ENCODE measurements around the gene TFPI2.
"Not testable (repeated sequence)": the region's sequence is repeated elsewhere in the genome, so short reads cannot be mapped to it uniquely, and the experiment has no call there.

TFPI2 gene

DNA sequence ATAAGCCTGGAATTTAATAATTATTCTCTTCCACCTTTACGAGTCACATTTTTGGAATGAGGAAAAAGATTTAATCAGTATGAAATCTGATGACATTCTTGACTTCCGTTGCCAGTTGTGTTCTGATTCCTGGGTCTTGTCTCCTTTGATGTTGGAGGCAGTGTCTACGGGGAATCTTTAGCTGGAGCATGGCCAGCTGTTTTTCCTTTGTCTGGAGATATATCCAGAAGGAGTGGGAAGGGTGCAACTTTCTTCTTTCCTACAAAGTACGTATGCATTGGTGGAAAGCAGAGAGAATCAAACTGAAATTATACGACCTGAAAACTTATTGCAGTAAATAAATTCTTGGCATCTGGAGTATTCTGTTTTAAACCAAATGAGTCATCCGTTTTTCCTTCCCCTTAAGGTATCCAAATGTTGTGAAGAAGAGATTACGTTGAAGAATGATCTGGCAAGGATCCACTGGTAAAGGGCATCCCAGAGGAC is 24.1 kb upstream of the TFPI2 start:
- DNase-seq (ENCODE audit: low read depth) = no peak
- TF ChIP-seq, protein P1, sequence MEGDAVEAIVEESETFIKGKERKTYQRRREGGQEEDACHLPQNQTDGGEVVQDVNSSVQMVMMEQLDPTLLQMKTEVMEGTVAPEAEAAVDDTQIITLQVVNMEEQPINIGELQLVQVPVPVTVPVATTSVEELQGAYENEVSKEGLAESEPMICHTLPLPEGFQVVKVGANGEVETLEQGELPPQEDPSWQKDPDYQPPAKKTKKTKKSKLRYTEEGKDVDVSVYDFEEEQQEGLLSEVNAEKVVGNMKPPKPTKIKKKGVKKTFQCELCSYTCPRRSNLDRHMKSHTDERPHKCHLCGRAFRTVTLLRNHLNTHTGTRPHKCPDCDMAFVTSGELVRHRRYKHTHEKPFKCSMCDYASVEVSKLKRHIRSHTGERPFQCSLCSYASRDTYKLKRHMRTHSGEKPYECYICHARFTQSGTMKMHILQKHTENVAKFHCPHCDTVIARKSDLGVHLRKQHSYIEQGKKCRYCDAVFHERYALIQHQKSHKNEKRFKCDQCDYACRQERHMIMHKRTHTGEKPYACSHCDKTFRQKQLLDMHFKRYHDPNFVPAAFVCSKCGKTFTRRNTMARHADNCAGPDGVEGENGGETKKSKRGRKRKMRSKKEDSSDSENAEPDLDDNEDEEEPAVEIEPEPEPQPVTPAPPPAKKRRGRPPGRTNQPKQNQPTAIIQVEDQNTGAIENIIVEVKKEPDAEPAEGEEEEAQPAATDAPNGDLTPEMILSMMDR (IDR thresholded peaks at IDR 0.05; ENCODE audit: control insufficient read depth, extremely low read depth, insufficient read depth) = no peak
- H3K4me3 ChIP-seq (ENCODE audit: low read depth, low read length) = no peak overlapping the region

DNA sequence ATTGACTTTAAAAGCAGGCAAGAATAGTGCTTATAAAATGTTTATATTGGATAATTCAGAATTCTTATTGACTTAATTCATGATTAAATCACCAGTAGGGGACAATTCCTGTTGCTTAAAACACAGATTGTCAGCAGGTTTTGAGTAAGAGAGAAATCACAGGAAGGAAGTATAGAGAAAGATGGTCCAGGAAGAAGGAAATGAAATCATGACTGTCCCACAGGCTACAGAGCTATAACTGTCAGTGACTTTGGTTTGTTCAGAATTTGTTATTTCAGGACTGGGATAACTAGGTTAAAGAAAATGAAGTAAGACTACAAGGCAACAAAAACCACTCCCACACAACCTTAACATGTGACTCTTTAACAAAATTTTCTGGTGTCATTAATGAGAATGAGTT is 22.6 kb upstream of the TFPI2 start:
- TF ChIP-seq, protein P1 (IDR thresholded peaks at IDR 0.05; ENCODE audit: control insufficient read depth, extremely low read depth, insufficient read depth) = no peak

DNA sequence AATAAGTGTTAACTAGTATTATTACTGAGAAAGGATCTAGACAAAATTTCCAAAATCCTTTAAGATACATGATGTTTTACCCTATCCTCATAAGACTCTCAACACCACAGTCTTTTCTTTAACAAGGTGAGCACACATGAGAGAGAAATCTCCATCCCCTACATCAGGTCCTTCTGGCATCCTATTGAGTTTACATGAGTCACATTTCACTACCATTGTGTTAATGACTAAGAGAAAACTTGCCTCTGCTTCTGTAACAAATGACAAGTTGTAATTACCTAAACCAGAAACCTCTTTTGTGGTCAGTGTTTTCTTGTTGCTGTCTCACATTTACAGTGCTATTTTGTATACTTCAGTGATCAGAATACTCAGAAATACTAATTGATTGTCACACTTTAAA is 21.1 kb upstream of the TFPI2 start:
- not testable (repeated sequence) for H3K4me3 ChIP-seq (ENCODE audit: low read depth, low read length); DNase-seq (ENCODE audit: low read depth)

More for the DNA sequence above, 22.6 kb upstream of the TFPI2 start:
- DNase-seq (ENCODE audit: low read depth) = no peak
- no peak overlapping the region for H3K4me3 ChIP-seq (ENCODE audit: low read depth, low read length)

DNA sequence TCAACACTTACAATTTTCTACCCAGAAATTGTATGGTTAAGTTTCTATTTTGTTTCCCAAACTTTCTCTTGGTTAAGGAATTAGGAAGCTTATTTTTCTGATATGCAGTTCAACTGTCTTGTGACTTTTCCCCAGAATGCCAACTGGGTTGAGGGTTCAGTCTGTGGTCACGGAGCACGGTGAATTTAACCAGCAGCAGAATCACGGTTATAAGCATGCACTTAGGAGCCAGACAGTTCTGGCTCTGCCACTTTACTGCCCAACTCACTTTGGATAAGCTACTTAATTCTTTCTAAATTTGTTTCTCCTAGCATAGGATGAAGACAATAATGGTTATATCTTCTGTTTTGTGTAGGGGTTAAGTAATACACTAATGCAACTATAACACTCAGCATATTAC is 20.7 kb upstream of the TFPI2 start:
- DNase-seq (ENCODE audit: low read depth); H3K4me3 ChIP-seq (ENCODE audit: low read depth, low read length): not testable (repeated sequence)

DNA sequence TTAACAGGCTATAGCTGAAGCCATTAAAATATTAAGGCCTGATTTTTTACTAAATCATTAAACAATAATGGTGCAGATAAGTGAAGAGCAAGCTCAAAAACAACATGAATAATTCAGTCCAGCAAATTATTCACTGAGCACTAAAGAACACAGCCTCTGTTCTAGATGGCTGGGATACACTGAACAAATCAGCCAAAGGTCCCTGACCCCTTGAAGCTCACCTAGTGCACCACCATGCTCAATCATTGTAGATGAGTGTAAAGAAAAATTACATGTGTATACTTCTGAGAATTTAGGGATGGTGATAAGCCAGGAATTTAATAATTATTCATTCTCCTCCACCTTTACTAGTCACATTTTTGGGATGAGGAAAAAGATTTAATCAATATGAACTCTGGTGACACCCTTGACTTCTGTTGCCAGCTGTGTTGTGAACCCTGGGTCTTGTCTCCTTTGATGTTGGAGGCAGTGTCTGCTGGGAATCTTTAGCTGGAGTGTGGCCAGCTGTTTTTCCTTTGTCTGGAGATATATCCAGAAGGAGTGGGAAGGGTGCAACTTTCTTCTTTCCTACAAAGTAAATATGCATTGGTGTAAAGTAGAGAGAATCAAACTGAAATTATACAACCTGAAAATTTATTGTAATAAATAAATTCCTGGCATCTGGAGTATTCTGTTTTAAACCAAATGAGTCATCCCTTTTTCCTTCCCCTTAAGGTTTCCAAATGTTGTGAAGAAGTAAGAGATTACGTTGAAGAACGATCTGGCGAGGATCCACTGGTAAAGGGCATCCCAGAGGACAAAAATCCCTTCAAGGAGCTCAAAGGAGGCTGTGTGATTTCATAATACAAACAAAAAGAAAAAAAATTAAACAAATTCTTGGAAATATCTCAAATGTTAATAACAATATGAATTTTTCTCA is 19.8 kb upstream of the TFPI2 start:
- H3K4me3 ChIP-seq (ENCODE audit: low read depth, low read length) = no peak overlapping the region
- TF ChIP-seq, protein P1 (IDR thresholded peaks at IDR 0.05; ENCODE audit: control insufficient read depth, extremely low read depth, insufficient read depth) = no peak
- no peak for DNase-seq (ENCODE audit: low read depth)

DNA sequence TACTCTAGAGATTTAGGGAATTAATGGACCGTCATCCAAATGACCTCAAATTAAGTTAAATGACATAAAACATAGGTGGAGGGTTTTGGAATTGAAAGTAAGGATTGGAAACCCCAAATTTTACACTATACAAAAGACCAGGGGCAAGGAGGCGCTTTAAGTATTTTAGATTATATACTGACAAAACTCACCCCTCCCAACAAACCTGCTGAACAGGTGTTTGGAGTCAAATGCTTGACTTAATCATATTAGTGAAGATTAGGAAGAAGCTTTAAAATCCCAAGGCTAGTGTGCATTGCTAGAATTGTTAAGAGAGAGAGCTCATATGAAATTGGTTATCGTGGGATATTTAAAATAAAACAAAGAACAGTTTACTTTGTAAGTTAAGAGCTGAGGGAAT is 15.7 kb upstream of the TFPI2 start, which contains the start of gene GNGT1:
Gene GNGT1 (plus strand): TSS at position 301 of the 400 bp plus-strand sequence. CDS start 180 bp downstream, outside the sequence.
- DNase-seq (ENCODE audit: low read depth) = no peak
- H3K4me3 ChIP-seq (ENCODE audit: low read depth, low read length) = no peak within 1 kb of the TSS
- TF ChIP-seq, protein P1 (IDR thresholded peaks at IDR 0.05; ENCODE audit: control insufficient read depth, extremely low read depth, insufficient read depth) = no peak

DNA sequence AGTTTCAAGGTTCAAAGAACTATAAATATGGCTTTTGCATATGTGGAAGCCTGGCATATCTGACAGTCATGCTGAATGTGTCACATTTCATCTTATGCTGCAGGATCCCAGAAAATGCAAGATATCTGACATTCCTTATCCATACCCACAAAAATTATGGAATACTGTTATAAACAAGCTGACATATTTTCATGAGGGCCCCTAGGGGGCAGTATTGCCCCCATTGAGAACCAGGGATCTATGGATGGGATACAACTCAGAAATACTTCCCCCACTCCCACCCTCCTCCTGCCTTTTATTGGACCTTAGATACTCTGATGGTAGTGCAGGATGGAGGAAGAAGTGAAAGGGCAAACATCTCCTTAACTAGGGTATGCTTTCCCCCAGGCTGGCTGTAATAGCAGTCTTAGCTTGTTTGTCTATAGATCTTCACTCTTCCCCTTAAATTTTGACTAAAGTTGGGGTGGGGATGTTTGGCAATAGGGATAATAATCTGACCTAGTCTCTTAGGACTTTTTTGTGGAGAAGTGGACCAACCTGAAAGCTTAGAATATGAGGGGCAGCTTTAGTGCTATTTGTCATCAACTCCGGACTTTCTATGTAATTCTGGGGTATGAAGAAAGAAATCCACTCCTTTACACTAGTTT is 12.3 kb upstream of the TFPI2 start:
- H3K4me3 ChIP-seq (ENCODE audit: low read depth, low read length) = no peak overlapping the region
- TF ChIP-seq, protein P1 (IDR thresholded peaks at IDR 0.05; ENCODE audit: control insufficient read depth, extremely low read depth, insufficient read depth) = peak; percentile 48
- no peak for DNase-seq (ENCODE audit: low read depth)

Measured in LNCaP clone FGC (cell line).